HepG2 (cell line): ENCODE measurements around the gene NAT9. TPM values are rescaled to one million over a fixed set of nuclear protein-coding genes. Genes with fewer than 3 reads are reported as not detected.

Source experiments
- ATAC-seq: fragments of 200-7000 bp; cut with Tn5 transposase; 3 replicates; pipeline ENCODE4 v1.9.1; 2020; ENCODE audit warnings: mild to moderate bottlenecking, moderate library complexity
- BruUV-seq: library from RNA; stranded (reverse); fragments of 400-500 nt; replicated peaks from 2 replicates; lab custom pipeline; 2021; lab: Mats Ljungman, UMichigan
- CTCF ChIA-PET: fragments of 300-600 bp; formaldehyde crosslinking; extraction: SDS; loops from one replicate; lab custom pipeline; 2021; ENCODE audit warnings: low total read pairs, inconsistent platforms, low intra/inter-chr PET ratio; lab: Yijun Ruan, JAX
- POLR2A ChIA-PET: fragments of 350-600 bp; sonication (Branson Sonifier 250); formaldehyde crosslinking; loops from one replicate; lab custom pipeline; 2020; ENCODE audit warnings: antibody characterized with exemption, inconsistent platforms; lab: Yijun Ruan, JAX
- DNase-seq: peaks from one replicate; pipeline ENCODE4 v3.0.0-alpha.2; 2015; ENCODE audit warnings: low spot score
- FAIRE-seq: peaks from 3 replicates; lab custom pipeline; 2011; peaks lifted over from hg19 to GRCh38; lab: Jason Lieb, UNC
- H2AFZ ChIP-seq: one replicate; pipeline ENCODE4 v1.6.1; 2011; ENCODE audit warnings: low read length, inconsistent platforms
- H3K27ac ChIP-seq: fragments of 300-600 bp; 3 replicates; pipeline ENCODE4 v1.8.0; 2011; ENCODE audit warnings: mixed run types, mild to moderate bottlenecking, mixed read lengths, low read length, inconsistent platforms; ENCODE audit not compliant: insufficient read depth; ENCODE audit errors: extremely low read length
- H3K27me3 ChIP-seq, 2 experiments: fragments of 200-600 bp in 1 of 2; 2 replicates in 1 of 2; 3 replicates in 1 of 2; pipeline versions ENCODE4 v1.6.0 to v1.8.0; 2011; ENCODE audit warnings: low read length in 2 of 2, mild to moderate bottlenecking in 2 of 2, moderate library complexity in 2 of 2, inconsistent platforms in 1 of 2; ENCODE audit not compliant: insufficient read depth in 2 of 2, control insufficient read depth in 1 of 2
- H3K36me3 ChIP-seq, 2 experiments: fragments of 200-600 bp in 1 of 2; replicated peaks in 1 of 2; 2 replicates in 1 of 2; 3 replicates in 1 of 2; pipeline versions ENCODE4 v1.5.1 to v1.8.0; 2011; ENCODE audit warnings: low read length in 2 of 2, inconsistent platforms in 1 of 2; ENCODE audit not compliant: insufficient read depth in 2 of 2, control insufficient read depth in 1 of 2
- H3K4me1 ChIP-seq: 2 replicates; pipeline ENCODE4 v1.5.1; 2012; ENCODE audit warnings: low read length, inconsistent platforms; ENCODE audit not compliant: insufficient read depth
- H3K4me2 ChIP-seq: 2 replicates; pipeline ENCODE4 v1.6.0; 2011; ENCODE audit warnings: low read depth, low read length, inconsistent platforms
- H3K4me3 ChIP-seq, 3 experiments: fragments of 200-600 bp in 1 of 3; sonication (generic), shearing (Covaris generic) in 1 of 3; replicated peaks in 1 of 3; 2 replicates each; pipeline ENCODE4 v1.5.1; 2011 to 2016; ENCODE audit warnings: low read length in 3 of 3, inconsistent platforms in 2 of 3, low read depth in 2 of 3, mild to moderate bottlenecking in 2 of 3, control low read depth in 1 of 3, mixed read lengths in 1 of 3; ENCODE audit not compliant: insufficient read depth in 1 of 3
- H3K79me2 ChIP-seq: one replicate; pipeline ENCODE4 v1.6.1; 2011; ENCODE audit warnings: low read length, inconsistent platforms; ENCODE audit not compliant: insufficient read depth
- H3K9ac ChIP-seq: 2 replicates; pipeline ENCODE4 v1.6.0; 2011; ENCODE audit warnings: mild to moderate bottlenecking, low read depth, low read length, inconsistent platforms; ENCODE audit not compliant: insufficient read depth
- H3K9me3 ChIP-seq: 2 replicates; pipeline ENCODE4 v1.5.1; 2012; ENCODE audit warnings: mild to moderate bottlenecking, low read length
- H4K20me1 ChIP-seq: 2 replicates; pipeline ENCODE4 v1.6.0; 2011; ENCODE audit warnings: inconsistent platforms, mild to moderate bottlenecking, low read length, moderate library complexity; ENCODE audit not compliant: insufficient read depth
- ATF7-NPFF ChIP-seq: sonication (generic); formaldehyde crosslinking; IDR thresholded peaks from 2 replicates; pipeline ENCODE4 v1.8.1; 2023; ENCODE audit warnings: mild to moderate bottlenecking, low read depth, missing genetic modification reagents, moderate library complexity
- CBFB ChIP-seq: sonication (generic); formaldehyde crosslinking; IDR thresholded peaks from 2 replicates; pipeline ENCODE4 v1.4.0; 2020; ENCODE audit warnings: missing genetic modification reagents
- ERF ChIP-seq: IDR thresholded peaks from 2 replicates; pipeline ENCODE4 v1.6.1; 2018; ENCODE audit warnings: missing biosample characterization, missing genetic modification reagents
- HNF1B ChIP-seq: sonication (generic); formaldehyde crosslinking; IDR thresholded peaks from 2 replicates; pipeline ENCODE4 v1.5.1; 2020; ENCODE audit warnings: mild to moderate bottlenecking, moderate library complexity, missing genetic modification reagents
- KMT2A ChIP-seq: sonication (generic); formaldehyde crosslinking; IDR thresholded peaks from 2 replicates; pipeline ENCODE4 v1.4.0; 2020; ENCODE audit warnings: missing genetic modification reagents
- MAZ ChIP-seq, 2 experiments: sonication (generic) in 1 of 2; formaldehyde crosslinking in 1 of 2; IDR thresholded peaks; 2 replicates each; pipeline versions ENCODE4 v1.5.0 to v1.6.1; 2012 to 2020; ENCODE audit warnings: low read depth in 2 of 2, mild to moderate bottlenecking in 2 of 2, borderline replicate concordance in 1 of 2, improper control_type of control experiment in 1 of 2, low read length in 1 of 2, missing genetic modification reagents in 1 of 2, moderate library complexity in 1 of 2
- NBN ChIP-seq: fragments of 450-650 bp; conservative IDR thresholded peaks from 2 replicates; pipeline ENCODE4 v1.6.1; 2017
- NFIC ChIP-seq: IDR thresholded peaks from 2 replicates; pipeline ENCODE4 v1.6.1; 2012; ENCODE audit warnings: mild to moderate bottlenecking, low read length, inconsistent platforms
- PCBP2 ChIP-seq: fragments of 200-400 bp; formaldehyde crosslinking; optimal IDR thresholded peaks from 2 replicates; pipeline ENCODE3; 2018; ENCODE audit warnings: low read length, low read depth; ENCODE audit not compliant: poor library complexity, severe bottlenecking
- PLSCR1 ChIP-seq: sonication (generic); formaldehyde crosslinking; IDR thresholded peaks from 2 replicates; pipeline ENCODE4 v1.5.0; 2020; ENCODE audit warnings: missing genetic modification reagents, mild to moderate bottlenecking, borderline replicate concordance
- POLR2A ChIP-seq, 2 experiments: IDR thresholded peaks; 2 replicates each; pipeline ENCODE4 v1.6.1; 2011; ENCODE audit warnings: low read depth in 2 of 2, low read length in 2 of 2, mild to moderate bottlenecking in 1 of 2, moderate library complexity in 1 of 2; ENCODE audit not compliant: insufficient read depth in 1 of 2
- POLR2G ChIP-seq: fragments of 200-400 bp; formaldehyde crosslinking; IDR thresholded peaks from 2 replicates; pipeline ENCODE4 v1.6.1; 2018; ENCODE audit warnings: mild to moderate bottlenecking, low read depth, low read length, moderate library complexity
- SIX1 ChIP-seq: sonication (generic); formaldehyde crosslinking; IDR thresholded peaks from 2 replicates; pipeline ENCODE4 v1.4.0; 2020; ENCODE audit warnings: missing genetic modification reagents, borderline replicate concordance
- WIZ ChIP-seq: sonication (generic); formaldehyde crosslinking; IDR thresholded peaks from 2 replicates; pipeline ENCODE4 v1.5.1; 2020; ENCODE audit warnings: mild to moderate bottlenecking, missing genetic modification reagents
- ZBTB20 ChIP-seq: sonication (generic); formaldehyde crosslinking; IDR thresholded peaks from 2 replicates; pipeline ENCODE4 v1.8.1; 2023; ENCODE audit warnings: missing genetic modification reagents, low read depth, mild to moderate bottlenecking, borderline replicate concordance
- ZBTB33 ChIP-seq: sonication (generic); formaldehyde crosslinking; IDR thresholded peaks from 2 replicates; pipeline ENCODE4 v1.4.0; 2020; ENCODE audit warnings: missing genetic modification reagents
- ZIK1 ChIP-seq: sonication (generic); formaldehyde crosslinking; IDR thresholded peaks from 2 replicates; pipeline ENCODE4 v1.5.0; 2020; ENCODE audit warnings: mild to moderate bottlenecking, low read depth, missing genetic modification reagents, borderline replicate concordance
- ZNF557 ChIP-seq: sonication (generic); formaldehyde crosslinking; IDR thresholded peaks from 2 replicates; pipeline ENCODE4 v1.4.0; 2020; ENCODE audit warnings: missing genetic modification reagents
- ZNF605 ChIP-seq: sonication (generic); formaldehyde crosslinking; IDR thresholded peaks from 2 replicates; pipeline ENCODE4 v1.8.0; 2022; ENCODE audit warnings: mild to moderate bottlenecking, missing genetic modification reagents
- ZNF709 ChIP-seq: sonication (generic); formaldehyde crosslinking; IDR thresholded peaks from 2 replicates; pipeline ENCODE4 v1.5.0; 2020; ENCODE audit warnings: mild to moderate bottlenecking, missing genetic modification reagents
- ZNF747 ChIP-seq: sonication (generic); formaldehyde crosslinking; IDR thresholded peaks from 2 replicates; pipeline ENCODE4 v1.8.1; 2023; ENCODE audit warnings: missing genetic modification reagents, mild to moderate bottlenecking, borderline replicate concordance
- ZNF75D ChIP-seq: sonication (generic); formaldehyde crosslinking; IDR thresholded peaks from 2 replicates; pipeline ENCODE4 v1.8.1; 2023; ENCODE audit warnings: missing genetic modification reagents, mild to moderate bottlenecking, borderline replicate concordance
- WGBS: methylation state at CpG from one replicate; pipeline ENCODE4 v1.1.6; 2017; ENCODE audit warnings: low lambda C conversion rate; 5-methylcytosine and 5-hydroxymethylcytosine counted together
- in situ Hi-C: cut with HindIII; loops from 2 replicates; pipeline ENCODE4 v1.10.0; 2017; ENCODE audit warnings: low pct_unique_long_range_greater_than_20kb; ENCODE audit not compliant: extremely low pct_ligation_motif_present
- intact Hi-C: fragments of 100-400 bp; cut with micrococcal nuclease; formaldehyde crosslinking; loops from one replicate; pipeline ENCODE4 v1.10.0; 2022; ENCODE audit not compliant: unreplicated experiment
- polyA plus RNA-seq, 8 experiments: library from polyadenylated mRNA; depleted of rRNA in 3 of 8; stranded (reverse) in 7 of 8; unstranded in 1 of 8; fragments of >200 nt; fragmentation: Illumina TruSeq in 4 of 8; extraction: Trizol in 4 of 8; gene quantifications; 2 replicates each; pipeline versions ENCODE4 v1.2.1 to v1.2.3, GENCODE V29; 2011 to 2016; ENCODE audit warnings: low read depth in 4 of 8, missing spikeins in 1 of 8, mixed read lengths in 1 of 8; ENCODE audit not compliant: insufficient read depth in 1 of 8
- total RNA-seq, 5 experiments: library from RNA; depleted of rRNA; stranded (reverse); fragments of >200 nt; fragmentation: Illumina TruSeq; extraction: Trizol; gene quantifications; 2 replicates each; pipeline ENCODE4 v1.2.3, GENCODE V29; 2016; ENCODE audit warnings: low read depth in 1 of 5

Gene NAT9
- total and polyA plus RNA-seq, 2 of the 13 experiments (the other 11 are each of a cell fraction or from before 2014, with no cell fraction given), result 39.7 to 44.2 TPM

- in situ Hi-C loops (no loop called here), intact Hi-C loops (no loop called here)
- H3K27ac ChIP-seq, result peak overlapping the region; percentile 11
- H3K9ac ChIP-seq, result no peak overlapping the region
- peaks cover 30% of the 10 kb centered on the region for H3K79me2 ChIP-seq
- H3K4me2 ChIP-seq, result no peak overlapping the region
- H3K27me3 ChIP-seq, result no peaks in the 10 kb centered on the region
- H4K20me1 ChIP-seq, result peaks cover 20% of the 10 kb centered on the region; the same call in 1 of the 2 replicates
- H3K36me3 ChIP-seq, result peaks cover 38 to 78% of the 10 kb centered on the region in 2 experiments
- no peak for DNase-seq
- H3K4me1 ChIP-seq, result peaks cover 94% of the 10 kb centered on the region
- no peaks in the 10 kb centered on the region for H3K9me3 ChIP-seq
- POLR2A ChIA-PET, result interaction anchor here (1.4 to 29.3 kb wide), 3 partner anchors 14 to 32 kb away, joined by 4 to 1459 read pairs (median 162); partner anchors contain the start of genes NHERF1 and RAB37
- FAIRE-seq, result no peak
- BruUV-seq, result TSS peak; percentile 43
- CTCF ChIA-PET, result interaction anchor here (12.2 kb wide), 1 partner anchor 21 kb away, joined by 219 read pairs; the partner anchor contains the start of gene NHERF1
- H3K4me3 ChIP-seq, result no peak overlapping the region
- WGBS, result 96% methylated on average over 7 of the region's 7 CpGs
- H2AFZ ChIP-seq, result no peak overlapping the region
- no peak for ATAC-seq
- no peak for TF ChIP-seq NBN
- 0 out of 2 replicates have a peak, but pooled peaks have one; percentile 5 for TF ChIP-seq ZNF747 (CRISPR knock-in tag)
- 0 out of 2 replicates have a peak, but pooled peaks have one; percentile 21 for TF ChIP-seq ERF (CRISPR knock-in tag)
- no peak for TF ChIP-seq SIX1 (CRISPR knock-in tag)
- no peak for TF ChIP-seq CBFB (CRISPR knock-in tag)
- no peak for TF ChIP-seq MAZ (IDR thresholded peaks at IDR 0.05; ENCODE audit: borderline replicate concordance, low read depth, low read length)
- TF ChIP-seq MAZ (CRISPR knock-in tag; IDR thresholded peaks at IDR 0.05; ENCODE audit: low read depth), result 0 out of 2 replicates have a peak, but pooled peaks have one; percentile 32
- no peak for TF ChIP-seq WIZ
- no peak for TF ChIP-seq ZNF709
- peak; percentile 68; the same call in 1 of the 2 replicates for TF ChIP-seq ZNF605 (CRISPR knock-in tag)
- TF ChIP-seq ATF7-NPFF (CRISPR knock-in tag), result no peak
- 0 out of 2 replicates have a peak, but pooled peaks have one; percentile 21 for TF ChIP-seq NFIC
- TF ChIP-seq ZBTB20 (CRISPR knock-in tag), result 0 out of 2 replicates have a peak, but pooled peaks have one; percentile 14
- no peak for TF ChIP-seq ZNF557 (CRISPR knock-in tag)
- TF ChIP-seq HNF1B (CRISPR knock-in tag), result no peak
- no peak for TF ChIP-seq ZNF75D
- 0 out of 2 replicates have a peak, but pooled peaks have one; percentile 5 for TF ChIP-seq ZIK1 (CRISPR knock-in tag)
- peak; percentile 34; the same call in 1 of the 2 replicates for TF ChIP-seq POLR2G
- TF ChIP-seq KMT2A (CRISPR knock-in tag), result no peak
- peak in 1 of 2 experiments; percentile 55; a peak in 2 of 4 replicates for TF ChIP-seq POLR2A (IDR thresholded peaks at IDR 0.05; ENCODE audit: insufficient read depth in 1 of 2, low read depth in 2 of 2, low read length in 2 of 2)
- TF ChIP-seq PLSCR1 (CRISPR knock-in tag), result no peak
- TF ChIP-seq ZBTB33 (CRISPR knock-in tag), result no peak
- TF ChIP-seq PCBP2, result peak; percentile 12
These were observed 7.4 kb downstream of the NAT9 start for GRCh38 chr17:74768763-74769114.
